HUES64 (cell line): ENCODE data around the gene CAPN13.

Experiments
- H3K27ac ChIP-seq: 2 replicates; pipeline ENCODE4 v1.7.0; 2013; ENCODE audit warnings: low read depth, low read length, inconsistent platforms
- H3K27me3 ChIP-seq: 2 replicates; pipeline ENCODE4 v1.6.1; 2013; ENCODE audit warnings: mild to moderate bottlenecking, low read length; ENCODE audit not compliant: insufficient read depth
- H3K36me3 ChIP-seq: 2 replicates; pipeline ENCODE4 v1.6.1; 2013; ENCODE audit warnings: mild to moderate bottlenecking, low read length; ENCODE audit not compliant: insufficient read depth
- H3K4me1 ChIP-seq: 2 replicates; pipeline ENCODE4 v1.6.1; 2013; ENCODE audit warnings: mild to moderate bottlenecking, low read length, moderate library complexity; ENCODE audit not compliant: insufficient read depth
- H3K4me3 ChIP-seq: 2 replicates; pipeline ENCODE4 v1.5.1; 2013; ENCODE audit warnings: mild to moderate bottlenecking, low read length, moderate library complexity
- H3K9ac ChIP-seq: 2 replicates; pipeline ENCODE4 v1.6.1; 2013; ENCODE audit warnings: mild to moderate bottlenecking, low read depth, low read length
- H3K9me3 ChIP-seq: 2 replicates; pipeline ENCODE4 v1.6.1; 2013; ENCODE audit warnings: low read depth, low read length; ENCODE audit not compliant: insufficient read depth
- WGBS: fragments of 150-250, 120-280 bp; methylation state at CpG from one replicate; pipeline ENCODE4 v1.1.7; 2013; ENCODE audit warnings: missing lambda C conversion rate; 5-methylcytosine and 5-hydroxymethylcytosine counted together

Gene CAPN13

DNA sequence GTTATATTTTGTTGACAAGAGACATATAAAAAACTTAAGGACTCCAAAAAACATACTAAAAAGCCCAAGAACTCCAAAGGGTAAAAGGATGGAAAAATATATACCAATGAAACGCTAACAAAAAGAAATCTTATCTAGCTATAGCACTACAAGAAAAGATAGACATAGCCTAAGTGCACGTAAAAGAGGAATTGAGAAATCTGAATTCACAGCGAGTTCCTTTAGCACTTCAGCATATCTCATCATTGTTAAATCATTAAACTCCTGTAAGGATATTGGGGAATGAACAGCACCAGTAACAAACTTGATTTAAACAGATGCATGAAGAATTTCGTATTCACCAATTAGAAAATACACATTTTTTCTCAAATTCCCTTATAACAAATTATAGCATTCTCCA, 134.1 kb downstream of the CAPN13 start:
- no peak overlapping the region for H3K27ac ChIP-seq
- H3K4me1 ChIP-seq, result no peaks in the 10 kb centered on the region
- no peaks in the 10 kb centered on the region for H3K27me3 ChIP-seq
- peaks cover 28% of the 10 kb centered on the region; the same call in 1 of the 2 replicates for H3K9me3 ChIP-seq
- H3K9ac ChIP-seq, result no peak overlapping the region
- 90% methylated on average over 4 of the region's 4 CpGs for WGBS
- H3K4me3 ChIP-seq, result no peak overlapping the region
- H3K36me3 ChIP-seq, result no peaks in the 10 kb centered on the region
